Measurements from ENCODE around the gene ZBTB16.

ZBTB16 gene

DNA sequence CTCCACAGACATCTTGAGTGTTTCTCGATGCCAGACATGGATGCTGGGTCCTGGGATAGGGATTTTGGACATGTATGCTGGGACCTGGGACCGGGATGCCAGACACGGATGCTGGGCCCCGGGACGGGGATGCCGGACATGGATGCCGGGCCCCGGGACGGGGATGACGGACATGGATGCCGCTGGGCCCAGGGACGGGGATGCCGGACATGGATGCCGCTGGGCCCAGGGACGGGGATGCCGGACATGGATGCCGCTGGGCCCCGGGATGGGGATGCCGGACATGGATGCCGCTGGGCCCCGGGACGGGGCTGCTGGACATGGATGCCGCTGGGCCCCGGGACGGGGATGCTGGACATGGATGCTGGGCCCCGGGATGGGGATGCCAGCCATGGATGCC, 139.5 kb downstream of the ZBTB16 start:
- DNase-seq (ENCODE audit: extremely low read depth, low read depth): no peak
- H3K4me3 ChIP-seq (replicated peaks; ENCODE audit: low read depth, low read length): no peak overlapping the region
- no peak for TF ChIP-seq CTCF (IDR thresholded peaks at IDR 0.05; ENCODE audit: low read depth, low read length, missing control alignments)

- no peak overlapping the region for H3K4me3 ChIP-seq (replicated peaks; ENCODE audit: low read depth, low read length)
- no peak for TF ChIP-seq CTCF (IDR thresholded peaks at IDR 0.05; ENCODE audit: low read depth, low read length, missing control alignments)
- no peak for DNase-seq (ENCODE audit: extremely low read depth, low read depth)
Measured at GRCh38 chr11:114200351-114201133, 141.0 kb downstream of the ZBTB16 start.

- H3K4me3 ChIP-seq (replicated peaks; ENCODE audit: low read depth, low read length): no peak overlapping the region
- no peak for TF ChIP-seq CTCF (IDR thresholded peaks at IDR 0.05; ENCODE audit: low read depth, low read length, missing control alignments)
- no peak for DNase-seq (ENCODE audit: extremely low read depth, low read depth)
Measured at GRCh38 chr11:114201219-114201618, 141.7 kb downstream of the ZBTB16 start.

GRCh38 chr11:114202011-114202609, 142.6 kb downstream of the ZBTB16 start:
- no peak for DNase-seq (ENCODE audit: extremely low read depth, low read depth)
- H3K4me3 ChIP-seq (replicated peaks; ENCODE audit: low read depth, low read length): no peak overlapping the region
- no peak for TF ChIP-seq CTCF (IDR thresholded peaks at IDR 0.05; ENCODE audit: low read depth, low read length, missing control alignments)

- H3K4me3 ChIP-seq (replicated peaks; ENCODE audit: low read depth, low read length): no peak overlapping the region
- DNase-seq (ENCODE audit: extremely low read depth, low read depth): no peak
- TF ChIP-seq CTCF (IDR thresholded peaks at IDR 0.05; ENCODE audit: low read depth, low read length, missing control alignments): no peak
Measured at GRCh38 chr11:114207096-114207495, 147.6 kb downstream of the ZBTB16 start.

DNA sequence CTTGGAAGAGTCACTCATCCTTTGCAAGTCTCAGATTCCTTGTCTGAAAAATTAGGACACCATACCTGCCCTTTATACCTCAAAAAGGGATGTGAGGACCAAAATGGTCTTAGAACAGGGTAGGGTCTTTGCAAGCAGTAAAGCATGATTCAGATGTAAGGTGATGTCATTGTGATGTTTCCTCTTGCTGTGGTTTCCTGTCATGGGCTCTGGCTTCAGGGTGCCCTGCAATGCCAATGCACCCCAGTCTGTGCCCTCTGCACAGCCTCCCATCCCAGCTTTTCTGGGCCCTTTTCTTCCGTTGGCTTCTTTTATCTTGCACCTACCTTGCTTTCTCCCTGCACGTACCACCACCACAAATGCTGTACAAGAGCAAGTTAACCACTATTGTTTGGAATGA, 148.9 kb downstream of the ZBTB16 start:
- no peak overlapping the region for H3K4me3 ChIP-seq (replicated peaks; ENCODE audit: low read depth, low read length)
- no peak for TF ChIP-seq CTCF (IDR thresholded peaks at IDR 0.05; ENCODE audit: low read depth, low read length, missing control alignments)
- no peak for DNase-seq (ENCODE audit: extremely low read depth, low read depth)

Measured in HFF-Myc (cell line).